K562 (cell line): ENCODE data around the gene FRMD5.

Source experiments
- FOSL1 ChIP-seq: fragments of 200-800 bp; sonication (Bioruptor generic); conservative IDR thresholded peaks from 2 replicates; pipeline ENCODE4 v1.6.1; 2016; ENCODE audit warnings: missing genetic modification characterization, missing compliant biosample characterization
- FOXK2 ChIP-seq, 2 experiments: fragments of 450-650 bp; IDR thresholded peaks in 1 of 2; conservative IDR thresholded peaks in 1 of 2; 2 replicates each; pipeline ENCODE4 v1.6.1; 2016; ENCODE audit warnings: low read depth in 2 of 2, mild to moderate bottlenecking in 1 of 2
- KDM4B ChIP-seq, 2 experiments: fragments of 450-650 bp in 1 of 2; sonication (generic) in 1 of 2; IDR thresholded peaks; 2 replicates each; pipeline ENCODE4 v1.6.1; 2016 to 2017; ENCODE audit warnings: borderline replicate concordance in 2 of 2, antibody characterized with exemption in 1 of 2, low read depth in 1 of 2, mild to moderate bottlenecking in 1 of 2
- NELFE ChIP-seq: IDR thresholded peaks from 2 replicates; pipeline ENCODE4 v1.6.1; 2011; ENCODE audit warnings: mild to moderate bottlenecking; ENCODE audit not compliant: insufficient read depth, insufficient read length
- NFATC3 ChIP-seq: fragments of 450-650 bp; IDR thresholded peaks from 2 replicates; pipeline ENCODE4 v1.6.1; 2017; ENCODE audit warnings: mild to moderate bottlenecking
- NR3C1 ChIP-seq: sonication (generic); formaldehyde crosslinking; IDR thresholded peaks from 2 replicates; pipeline ENCODE4 v1.8.1; 2022; ENCODE audit warnings: missing genetic modification reagents
- ZNF347 ChIP-seq: fragments of 450-650 bp; formaldehyde crosslinking; IDR thresholded peaks from 2 replicates; pipeline ENCODE4 v1.4.0; 2020; ENCODE audit warnings: low read depth, mild to moderate bottlenecking, moderate library complexity
- TF ChIP-seq, protein P1 (sequence below): fragments of 250-450 bp; sonication (Bioruptor Pico); IDR thresholded peaks from 2 replicates; pipeline ENCODE4 v1.8.0; 2022; ENCODE audit warnings: moderate library complexity, mild to moderate bottlenecking, inconsistent platforms

DNA sequence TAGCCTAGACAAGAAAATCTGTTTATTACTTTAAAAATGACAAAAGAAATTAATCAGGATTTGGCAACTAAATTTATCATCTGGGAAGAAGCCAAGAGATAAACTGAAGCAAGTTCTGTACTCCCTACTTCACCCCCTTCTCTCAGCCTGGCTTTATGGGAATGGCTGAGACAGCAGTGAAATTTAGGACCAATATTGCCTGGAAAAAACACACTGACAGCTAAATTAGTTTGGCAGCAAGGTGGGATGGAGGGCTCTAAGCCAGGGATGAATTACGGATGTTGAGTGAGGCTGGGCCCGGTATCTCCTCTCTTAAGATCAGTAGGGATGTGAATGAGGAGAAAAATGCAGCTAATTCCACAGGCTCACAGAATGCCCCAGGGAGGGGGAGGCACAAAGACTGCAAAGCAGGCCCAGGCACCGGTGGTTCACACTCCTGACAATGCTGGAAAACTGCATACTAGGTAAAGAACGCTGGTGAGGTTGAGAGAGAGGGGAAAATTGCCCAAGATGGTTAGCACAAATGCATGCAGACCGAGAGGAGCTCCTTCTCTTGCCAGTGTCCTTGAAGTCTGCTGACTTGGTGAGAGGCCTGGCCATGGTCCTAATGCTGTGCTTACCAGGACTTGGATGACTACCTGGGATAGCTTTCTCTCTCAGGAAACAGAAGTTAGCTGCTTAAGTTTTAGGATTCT is 279.3 kb downstream of the FRMD5 start:
- no peak for TF ChIP-seq KDM4B (IDR thresholded peaks at IDR 0.05; ENCODE audit: borderline replicate concordance in 2 of 2, low read depth in 1 of 2)
- no peak for TF ChIP-seq NELFE
- TF ChIP-seq FOXK2 (conservative IDR thresholded peaks at IDR 0.05 in 1 of 2, IDR thresholded peaks at IDR 0.05 in 1 of 2; ENCODE audit: low read depth in 2 of 2): no peak
- no peak for TF ChIP-seq NFATC3
- TF ChIP-seq, protein P1, sequence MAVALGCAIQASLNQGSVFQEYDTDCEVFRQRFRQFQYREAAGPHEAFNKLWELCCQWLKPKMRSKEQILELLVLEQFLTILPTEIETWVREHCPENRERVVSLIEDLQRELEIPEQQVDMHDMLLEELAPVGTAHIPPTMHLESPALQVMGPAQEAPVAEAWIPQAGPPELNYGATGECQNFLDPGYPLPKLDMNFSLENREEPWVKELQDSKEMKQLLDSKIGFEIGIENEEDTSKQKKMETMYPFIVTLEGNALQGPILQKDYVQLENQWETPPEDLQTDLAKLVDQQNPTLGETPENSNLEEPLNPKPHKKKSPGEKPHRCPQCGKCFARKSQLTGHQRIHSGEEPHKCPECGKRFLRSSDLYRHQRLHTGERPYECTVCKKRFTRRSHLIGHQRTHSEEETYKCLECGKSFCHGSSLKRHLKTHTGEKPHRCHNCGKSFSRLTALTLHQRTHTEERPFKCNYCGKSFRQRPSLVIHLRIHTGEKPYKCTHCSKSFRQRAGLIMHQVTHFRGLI (CRISPR knock-in tag): no peak
- TF ChIP-seq FOSL1 (tag): no peak
- TF ChIP-seq ZNF347 (CRISPR knock-in tag): no peak
- no peak for TF ChIP-seq NR3C1 (CRISPR knock-in tag)
